SJCRH30 (cell line): ENCODE results near the gene ARPP19. TPM values are rescaled to one million over a fixed set of nuclear protein-coding genes. Genes with fewer than 3 reads are reported as not detected.
"Not testable (repeated sequence)": the region's sequence is repeated elsewhere in the genome, so short reads cannot be mapped to it uniquely, and the experiment has no call there.

ENCODE experiments used
- DNase-seq, 2 experiments: peaks; one replicate each; pipeline ENCODE4 v3.0.0-alpha.2; 2015 to 2020
- H3K27ac ChIP-seq: fragments of 250-450 bp; sonication (Bioruptor Pico); 2 replicates; pipeline ENCODE4 v1.5.1; 2020; ENCODE audit warnings: mild to moderate bottlenecking, moderate library complexity
- H3K27me3 ChIP-seq: fragments of 250-450 bp; sonication (Bioruptor Pico); 2 replicates; pipeline ENCODE4 v1.5.1; 2020; ENCODE audit warnings: mild to moderate bottlenecking, moderate library complexity
- H3K36me3 ChIP-seq: fragments of 250-450 bp; sonication (Bioruptor Pico); 2 replicates; pipeline ENCODE4 v1.5.1; 2020; ENCODE audit warnings: mild to moderate bottlenecking, moderate library complexity
- H3K4me1 ChIP-seq: fragments of 250-450 bp; sonication (Bioruptor Pico); 2 replicates; pipeline ENCODE4 v1.5.1; 2020; ENCODE audit warnings: mild to moderate bottlenecking, moderate library complexity
- H3K4me3 ChIP-seq: fragments of 250-450 bp; sonication (Bioruptor Pico); 2 replicates; pipeline ENCODE4 v1.5.1; 2020; ENCODE audit warnings: mild to moderate bottlenecking, moderate library complexity
- H3K9me3 ChIP-seq: fragments of 250-450 bp; sonication (Bioruptor Pico); replicated peaks from 2 replicates; pipeline ENCODE4 v1.5.1; 2020; ENCODE audit warnings: mild to moderate bottlenecking, moderate library complexity
- total RNA-seq: library from RNA; depleted of rRNA; stranded (reverse); fragments of >200 nt; shearing (Covaris generic); gene quantifications from 2 replicates; pipeline ENCODE4 v1.2.3, GENCODE V29; 2014; rRNA removed

Gene ARPP19
- 88.2 and 96.1 TPM in 2 replicates for total RNA-seq

GRCh38 chr15:52568601-52569585 is at the start of gene ARPP19:
ARPP19 (minus strand) TSS chr15:52569030; CDS start chr15:52568892, 138 bp downstream.
- Histone ChIP-seq H3K4me3 (peak within 1 kb of the TSS; percentile 74), H3K9me3 (no peaks in the 10 kb centered on the region), H3K4me1 (peaks cover 10% of the 10 kb centered on the region), H3K27me3 (no peaks in the 10 kb centered on the region), H3K36me3 (no peaks in the 10 kb centered on the region), H3K27ac (peak within 1 kb of the TSS; percentile 75)
- DNase-seq = peak; percentile 92 to 93

GRCh38 chr15:52617026-52617425 is 48.2 kb upstream of the ARPP19 start:
- Histone ChIP-seq H3K4me3 (no peak overlapping the region), H3K36me3 (no peaks in the 10 kb centered on the region), H3K27ac (no peak overlapping the region), H3K4me1 (no peaks in the 10 kb centered on the region), H3K27me3 (no peaks in the 10 kb centered on the region), H3K9me3 (no peaks in the 10 kb centered on the region)
- DNase-seq = peak in 1 of 2 experiments; percentile 5

DNA sequence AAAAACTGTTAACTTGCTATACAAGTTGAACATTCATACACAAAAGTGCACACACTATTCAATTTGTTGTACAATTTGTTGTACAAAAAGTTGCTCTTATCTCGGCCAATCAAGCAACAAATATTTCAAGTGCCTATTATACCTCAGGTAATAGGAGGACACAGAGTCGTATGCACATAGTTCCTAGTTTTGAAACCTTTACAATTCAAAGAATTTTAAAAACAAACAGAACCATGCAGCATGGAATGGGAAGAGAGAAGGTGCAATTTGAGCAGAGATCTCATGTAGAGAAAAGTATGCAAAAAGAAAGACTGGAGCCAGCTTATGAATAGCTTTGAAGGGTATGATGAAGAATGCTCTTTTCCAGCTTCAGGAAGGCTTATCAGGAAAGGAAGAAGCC is 46.5 kb upstream of the ARPP19 start:
- Histone ChIP-seq H3K27me3 (no peaks in the 10 kb centered on the region), H3K4me3 (no peak overlapping the region), H3K9me3 (no peaks in the 10 kb centered on the region), H3K4me1 (no peaks in the 10 kb centered on the region), H3K27ac (no peak overlapping the region), H3K36me3 (no peaks in the 10 kb centered on the region)
- DNase-seq = no peak

- no peaks in the 10 kb centered on the region for H3K9me3 ChIP-seq
- no peaks in the 10 kb centered on the region for H3K27me3 ChIP-seq
- no peak overlapping the region for H3K27ac ChIP-seq
- no peak for DNase-seq
- no peaks in the 10 kb centered on the region for H3K4me1 ChIP-seq
- no peak overlapping the region for H3K4me3 ChIP-seq
- no peaks in the 10 kb centered on the region for H3K36me3 ChIP-seq
These were observed 40.8 kb upstream of the ARPP19 start for GRCh38 chr15:52609593-52609992.

- Histone ChIP-seq H3K36me3 (no peaks in the 10 kb centered on the region), H3K27ac (no peak overlapping the region), H3K9me3 (no peaks in the 10 kb centered on the region), H3K4me1 (no peaks in the 10 kb centered on the region), H3K4me3 (no peak overlapping the region), H3K27me3 (no peaks in the 10 kb centered on the region)
- no peak for DNase-seq
These were observed 15.6 kb upstream of the ARPP19 start for GRCh38 chr15:52584414-52584813.

GRCh38 chr15:52579852-52580251 is 11.0 kb upstream of the ARPP19 start:
- H3K36me3 ChIP-seq = no peaks in the 10 kb centered on the region
- no peak overlapping the region for H3K4me3 ChIP-seq
- H3K9me3 ChIP-seq = no peaks in the 10 kb centered on the region
- H3K27me3 ChIP-seq = no peaks in the 10 kb centered on the region
- DNase-seq = no peak
- no peak overlapping the region for H3K27ac ChIP-seq
- no peaks in the 10 kb centered on the region for H3K4me1 ChIP-seq

DNA sequence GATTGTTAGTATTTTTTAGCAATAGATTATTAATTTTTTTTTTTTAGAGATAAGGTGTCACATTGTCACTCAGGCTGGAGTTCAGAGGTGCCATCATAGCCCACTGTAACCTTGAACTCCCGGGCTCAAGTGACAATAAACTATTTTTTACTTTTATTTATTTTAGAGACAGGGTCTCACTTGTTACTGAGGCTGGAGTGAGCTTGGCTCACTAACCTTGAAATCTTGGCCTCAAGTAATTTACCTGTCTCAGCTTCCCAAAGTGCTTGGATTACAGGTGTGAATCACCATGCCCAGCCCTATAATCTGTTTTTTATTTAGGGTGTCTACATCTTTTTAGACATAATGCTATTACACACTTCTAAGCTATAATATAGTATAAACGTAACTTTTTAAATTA is 7.9 kb upstream of the ARPP19 start:
- H3K4me3 ChIP-seq = no peak overlapping the region
- no peak for DNase-seq
- no peaks in the 10 kb centered on the region for H3K27me3 ChIP-seq
- H3K27ac ChIP-seq = no peak overlapping the region
- no peaks in the 10 kb centered on the region for H3K4me1 ChIP-seq
- no peaks in the 10 kb centered on the region for H3K36me3 ChIP-seq
- no peaks in the 10 kb centered on the region for H3K9me3 ChIP-seq

DNA sequence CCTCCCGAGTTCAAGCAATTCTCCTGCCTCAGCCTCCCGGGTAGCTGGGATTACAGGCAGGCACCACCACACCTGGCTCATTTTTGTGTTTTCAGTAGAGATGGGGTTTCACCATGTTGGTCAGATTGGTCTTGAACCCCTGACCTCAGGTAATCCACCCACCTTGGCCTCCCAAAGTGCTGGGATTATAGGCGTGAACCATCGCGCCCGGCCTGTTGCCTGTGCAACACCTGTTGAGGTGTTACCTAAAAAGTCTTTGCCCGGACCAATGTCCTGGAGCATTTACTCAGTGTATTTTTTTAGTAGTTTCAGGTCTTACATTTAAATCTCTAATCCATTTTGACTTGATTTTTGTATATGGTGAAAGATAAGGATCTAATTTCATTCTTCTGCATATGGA is 6.7 kb upstream of the ARPP19 start:
- H3K4me1 ChIP-seq, DNase-seq, H3K27ac ChIP-seq, H3K36me3 ChIP-seq, H3K27me3 ChIP-seq, H3K9me3 ChIP-seq, H3K4me3 ChIP-seq: not testable (repeated sequence)

GRCh38 chr15:52575072-52575471 is 6.2 kb upstream of the ARPP19 start:
- Histone ChIP-seq H3K27ac (no peak overlapping the region), H3K9me3 (no peaks in the 10 kb centered on the region), H3K27me3 (no peaks in the 10 kb centered on the region), H3K4me3 (no peak overlapping the region), H3K4me1 (no peaks in the 10 kb centered on the region), H3K36me3 (no peaks in the 10 kb centered on the region)
- DNase-seq = no peak

- not testable (repeated sequence) for H3K9me3 ChIP-seq, H3K36me3 ChIP-seq, H3K27ac ChIP-seq, H3K27me3 ChIP-seq, DNase-seq, H3K4me1 ChIP-seq, H3K4me3 ChIP-seq
These were observed 5.8 kb upstream of the ARPP19 start for GRCh38 chr15:52574623-52575022.

- Histone ChIP-seq H3K36me3 (no peaks in the 10 kb centered on the region), H3K4me3 (peak overlapping the region; percentile 74), H3K27ac (peak overlapping the region; percentile 75), H3K4me1 (peaks cover 10% of the 10 kb centered on the region), H3K27me3 (no peaks in the 10 kb centered on the region), H3K9me3 (no peaks in the 10 kb centered on the region)
- no peak for DNase-seq
These were observed 794 bp downstream of the ARPP19 start for GRCh38 chr15:52567871-52568600.

- Histone ChIP-seq H3K4me3 (peak overlapping the region; percentile 74), H3K4me1 (peaks cover 10% of the 10 kb centered on the region), H3K9me3 (no peaks in the 10 kb centered on the region), H3K27ac (no peak overlapping the region), H3K27me3 (no peaks in the 10 kb centered on the region), H3K36me3 (no peaks in the 10 kb centered on the region)
- DNase-seq = no peak
These were observed 1.9 kb downstream of the ARPP19 start for GRCh38 chr15:52566889-52567288.

DNA sequence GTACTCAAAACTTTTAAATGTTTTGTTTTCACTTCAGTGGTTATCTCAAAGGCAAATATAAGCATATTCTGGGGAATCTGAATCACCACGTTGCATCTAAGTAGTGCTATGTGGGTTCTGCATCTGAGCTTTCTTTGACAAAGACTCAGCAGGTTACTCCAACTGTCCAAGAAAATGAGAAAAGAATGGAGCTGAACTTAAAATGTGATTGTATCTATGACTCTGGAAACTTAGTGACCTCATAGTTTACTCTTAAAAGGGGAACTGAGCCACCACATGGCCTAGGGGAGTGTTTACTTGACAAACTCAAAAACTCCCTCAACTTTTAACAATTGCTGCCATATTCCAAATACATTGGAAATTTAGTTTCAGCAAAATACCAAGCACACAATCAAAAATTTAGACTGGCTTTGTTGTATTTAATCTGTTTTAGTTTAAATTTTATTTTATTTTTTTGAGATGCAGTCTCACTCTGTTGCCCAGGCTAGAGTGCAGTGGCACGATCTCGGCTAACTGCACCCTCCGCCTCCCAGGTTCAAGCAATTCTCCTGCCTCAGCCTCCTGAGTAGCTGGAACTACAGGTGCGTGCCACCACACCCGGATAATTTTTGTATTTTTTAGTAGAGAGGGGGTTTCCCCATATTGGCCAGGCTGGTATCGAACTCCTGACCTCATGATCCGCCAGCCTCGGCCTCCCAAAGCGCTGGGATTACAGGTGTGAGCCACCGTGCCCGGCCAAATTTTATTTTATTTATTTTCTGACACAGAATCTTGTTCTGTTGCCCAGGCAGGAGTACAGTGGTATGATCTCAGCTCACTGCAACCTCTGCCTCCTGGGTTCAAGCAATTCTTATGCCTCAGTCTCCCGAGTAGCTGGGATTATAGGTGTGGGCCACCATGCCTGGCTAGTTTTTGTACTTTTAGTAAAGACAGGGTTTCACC is 3.1 kb downstream of the ARPP19 start:
- H3K4me1 ChIP-seq = peaks cover 10% of the 10 kb centered on the region
- not testable (repeated sequence) for H3K4me3 ChIP-seq, H3K27ac ChIP-seq, H3K27me3 ChIP-seq, DNase-seq, H3K9me3 ChIP-seq, H3K36me3 ChIP-seq

DNA sequence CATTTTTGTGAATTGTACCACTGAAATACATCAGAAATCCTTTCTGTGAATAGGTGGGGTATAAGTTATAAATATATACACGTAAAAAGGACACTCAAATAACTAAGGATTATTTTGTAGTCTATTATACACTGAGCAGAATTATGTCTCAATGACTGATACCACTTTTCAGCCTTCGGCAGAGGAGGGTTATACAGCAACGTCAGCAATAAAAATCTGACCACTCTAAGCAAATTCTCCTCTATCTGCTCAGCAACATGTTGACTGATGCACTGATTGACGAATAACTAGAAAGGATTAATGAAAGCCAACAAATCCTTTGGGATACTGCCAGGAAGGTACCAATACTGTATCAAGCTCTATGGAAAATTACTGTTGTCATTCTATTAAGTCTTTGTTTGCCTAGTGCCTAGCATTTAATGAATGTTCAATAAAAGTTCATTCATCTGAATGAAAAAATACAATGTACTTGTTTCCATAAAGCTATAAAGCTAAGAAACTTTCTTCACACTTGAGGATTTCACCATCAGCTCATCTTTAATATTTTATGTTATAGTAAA is 5.2 kb downstream of the ARPP19 start:
- no peaks in the 10 kb centered on the region for H3K9me3 ChIP-seq
- H3K4me3 ChIP-seq = no peak overlapping the region

More for the DNA sequence above, 5.2 kb downstream of the ARPP19 start:
- peaks cover 10% of the 10 kb centered on the region for H3K4me1 ChIP-seq
- no peak for DNase-seq
- peaks cover 16% of the 10 kb centered on the region for H3K36me3 ChIP-seq
- no peaks in the 10 kb centered on the region for H3K27me3 ChIP-seq
- no peak overlapping the region for H3K27ac ChIP-seq
